Activated CD8-positive, alpha-beta T cell treated with anti-CD3 and anti-CD28 coated beads, Interleukin-2, amount 10 ng/mL, durations not matched to agents 7 days and 5 days (primary cell): ENCODE measurements around the gene SEC31A. TPM values are rescaled to one million over a fixed set of nuclear protein-coding genes. Genes with fewer than 3 reads are reported as not detected.

ENCODE experiments used
- ATAC-seq: fragments of 150-1000 bp; cut with Tn5 transposase; one replicate; pipeline ENCODE4 v1.10.0; 2021; ENCODE audit warnings: moderate library complexity
- CTCF ChIA-PET: fragments of 350-600 bp; sonication (Branson Sonifier 250); formaldehyde crosslinking; loops from one replicate; lab custom pipeline; 2021; ENCODE audit warnings: antibody characterized with exemption; lab: Charles Lee
- POLR2A ChIA-PET: fragments of 350-600 bp; sonication (Branson Sonifier 250); formaldehyde crosslinking; loops from one replicate; lab custom pipeline; 2021; ENCODE audit warnings: antibody characterized with exemption; lab: Charles Lee
- DNase-seq: peaks from one replicate; pipeline ENCODE4 v3.0.0-alpha.2; 2020
- H3K27ac Mint-ChIP-seq: one replicate; pipeline ENCODE4 v1.8.0; 2021; ENCODE audit warnings: mild to moderate bottlenecking, mixed read lengths
- H3K27me3 Mint-ChIP-seq: one replicate; pipeline ENCODE4 v1.8.0; 2021; ENCODE audit warnings: low read depth, mixed read lengths
- H3K36me3 Mint-ChIP-seq: one replicate; pipeline ENCODE4 v1.8.0; 2021; ENCODE audit warnings: low read depth, mixed read lengths
- H3K4me1 Mint-ChIP-seq: one replicate; pipeline ENCODE4 v1.8.0; 2021; ENCODE audit warnings: low read depth, mixed read lengths
- H3K4me3 Mint-ChIP-seq: one replicate; pipeline ENCODE4 v1.8.0; 2021; ENCODE audit warnings: mild to moderate bottlenecking, mixed read lengths
- H3K9me3 Mint-ChIP-seq: one replicate; pipeline ENCODE4 v1.8.0; 2022; ENCODE audit warnings: mixed read lengths; ENCODE audit not compliant: insufficient read depth
- total RNA-seq, 2 experiments: library from RNA; stranded (reverse); gene quantifications; one replicate each; pipeline ENCODE4 v1.2.3, GENCODE V29; 2021

Gene SEC31A
- total RNA-seq, 2 experiments from 2014 or later = 111 to 113 TPM

DNA sequence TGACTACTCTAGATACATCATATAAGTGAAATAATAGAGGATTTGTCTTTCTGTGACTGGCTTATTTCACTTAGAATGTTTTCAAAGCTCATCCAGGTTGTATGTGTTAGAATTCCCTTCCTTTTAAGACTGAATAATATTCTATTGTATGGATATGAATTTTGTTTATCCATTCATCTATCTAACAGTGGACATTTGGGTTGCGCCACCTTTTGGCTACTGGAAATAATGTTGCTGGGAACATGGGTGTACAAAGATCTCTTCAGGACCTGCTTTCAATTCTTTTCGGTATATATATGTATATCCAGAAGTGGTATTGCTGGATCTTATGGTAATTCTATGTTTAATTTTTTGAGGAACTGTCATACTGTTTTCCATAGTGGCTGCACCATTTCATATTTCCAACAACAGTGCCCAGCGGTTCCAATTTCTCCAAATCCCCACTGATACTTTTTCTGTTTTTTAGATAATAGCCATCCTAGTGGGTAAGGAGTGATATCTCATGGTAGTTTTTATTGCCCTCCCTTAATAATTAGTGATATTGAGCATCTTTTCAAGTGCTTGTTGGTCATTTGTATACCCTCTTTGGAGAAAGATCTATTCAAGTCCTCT, 88.9 kb downstream of the SEC31A start:
- DNase-seq = no peak
- Mint-ChIP-seq H3K36me3 (no peaks in the 10 kb centered on the region), H3K9me3 (no peaks in the 10 kb centered on the region), H3K27me3 (peaks cover 40% of the 10 kb centered on the region), H3K27ac (no peak overlapping the region), H3K4me1 (peaks cover 20% of the 10 kb centered on the region), H3K4me3 (no peak overlapping the region)
- no peak for ATAC-seq
- CTCF ChIA-PET = no interaction called here
- POLR2A ChIA-PET = no interaction called here

DNA sequence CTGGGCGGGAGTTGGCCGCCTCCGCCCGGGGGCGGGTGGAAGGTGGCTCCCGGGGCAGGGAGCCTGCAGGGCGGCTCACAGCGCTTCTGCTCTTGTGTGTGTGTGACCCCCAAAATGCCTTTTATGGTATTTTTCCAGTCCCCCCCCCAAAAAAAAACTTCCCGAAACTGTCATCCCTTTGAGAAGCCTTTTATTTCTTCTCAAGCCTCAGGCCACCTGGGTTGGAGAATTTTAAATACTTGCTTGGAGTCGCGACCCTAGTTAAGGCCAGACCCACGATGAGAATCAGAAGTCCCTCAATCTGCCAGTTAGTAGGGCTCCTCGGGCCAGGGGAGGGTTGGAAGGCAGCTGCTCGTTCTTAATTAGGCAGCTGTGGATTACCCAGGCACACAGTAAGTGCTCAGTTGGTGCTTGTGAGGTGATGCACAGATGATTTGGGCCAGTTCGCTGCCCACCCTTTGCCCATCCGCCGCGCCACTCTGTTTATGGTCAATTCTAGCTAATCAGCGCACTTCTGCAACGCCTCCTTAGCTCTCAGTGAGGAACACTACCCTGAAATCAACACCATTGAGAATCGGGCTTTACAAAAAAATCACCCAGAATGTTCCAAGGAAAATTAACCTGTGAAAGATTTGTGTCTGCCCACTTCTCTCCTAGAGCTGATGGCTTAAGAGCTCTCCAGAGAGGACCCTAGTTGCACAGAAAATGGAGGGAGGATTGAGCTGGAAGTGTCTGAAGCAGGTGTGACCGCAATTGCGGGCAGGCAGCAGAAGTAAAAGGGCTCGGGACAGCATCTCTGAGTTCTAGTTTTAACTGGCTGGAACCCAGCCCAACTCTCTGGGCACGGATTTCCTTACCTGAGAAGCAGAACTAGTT, 91.7 kb downstream of the SEC31A start:
- H3K4me3 Mint-ChIP-seq = peak overlapping the region; percentile 72
- ChIA-PET CTCF (interaction anchor here (0.8 to 1.7 kb wide), 7 partner anchors 10 to 485 kb away, joined by 3 to 5 read pairs (median 3); partner anchors contain the start of gene COQ2), POLR2A (no interaction called here)
- no peak overlapping the region for H3K27ac Mint-ChIP-seq
- H3K36me3 Mint-ChIP-seq = no peaks in the 10 kb centered on the region
- H3K27me3 Mint-ChIP-seq = peaks cover 49% of the 10 kb centered on the region
- DNase-seq (peak; percentile 34), ATAC-seq (peak; percentile 25)
- peaks cover 20% of the 10 kb centered on the region for H3K4me1 Mint-ChIP-seq
- no peaks in the 10 kb centered on the region for H3K9me3 Mint-ChIP-seq

DNA sequence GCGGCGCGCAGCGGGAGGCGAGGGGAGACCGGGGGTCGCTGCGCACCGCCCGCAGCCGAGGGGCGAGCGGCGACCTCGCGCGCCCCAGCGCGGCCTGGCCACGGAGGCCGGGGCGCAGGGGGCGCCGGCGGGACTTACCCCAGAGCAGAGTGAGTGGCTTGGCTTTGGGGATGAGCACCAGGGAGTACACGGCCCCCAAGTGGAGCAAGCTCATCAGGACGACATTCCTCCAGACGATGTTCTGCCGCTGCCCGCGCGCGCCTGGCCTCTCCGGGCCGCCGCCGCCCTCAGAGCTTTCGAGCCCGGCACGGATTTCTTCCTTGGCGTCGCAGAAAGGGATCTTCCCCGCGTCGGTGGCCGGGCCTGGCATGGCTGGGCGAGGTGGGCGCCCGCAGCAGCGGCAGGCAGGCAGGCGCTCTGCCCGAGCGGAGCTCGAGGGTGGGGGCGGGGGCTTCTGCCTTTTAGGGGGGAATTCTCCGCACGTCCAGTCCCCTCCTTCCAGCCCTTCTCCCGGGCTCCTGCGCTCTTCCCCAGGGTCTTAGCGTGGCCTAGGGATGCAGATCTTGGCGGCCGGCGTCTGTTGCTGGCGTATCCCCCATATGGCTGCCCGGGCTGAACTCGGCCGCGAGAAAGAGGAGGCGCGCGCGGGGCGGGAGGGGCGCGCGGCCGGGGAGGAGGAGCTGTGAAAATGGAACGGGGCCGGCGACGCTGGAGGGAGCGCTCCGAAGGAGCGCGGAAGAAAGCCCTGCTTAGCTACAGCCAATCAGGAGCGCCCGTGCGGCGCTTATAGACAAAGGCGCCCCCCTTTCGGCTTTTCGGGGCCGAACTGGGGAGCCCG, 92.6 kb downstream of the SEC31A start, which contains the start of gene SCD5:
Gene SCD5 (minus strand): TSS at position 629 of the 838 bp plus-strand sequence. CDS start 259 bp downstream, at position 370.
- Mint-ChIP-seq H3K36me3 (no peaks in the 10 kb centered on the region), H3K4me1 (peaks cover 20% of the 10 kb centered on the region), H3K9me3 (no peaks in the 10 kb centered on the region), H3K27ac (no peak within 1 kb of the TSS), H3K4me3 (peak within 1 kb of the TSS; percentile 80), H3K27me3 (peaks cover 53% of the 10 kb centered on the region)
- POLR2A ChIA-PET = interaction anchor here (0.6 kb wide), 1 partner anchor 478 kb away, joined by 4 read pairs; no protein-coding TSS in a partner anchor
- DNase-seq (peak; percentile 78), ATAC-seq (peak; percentile 96)
- CTCF ChIA-PET = interaction anchor here (0.8 to 1.3 kb wide), 5 partner anchors 9 to 485 kb away, joined by 3 to 5 read pairs (median 3); partner anchors contain the start of gene COQ2

DNA sequence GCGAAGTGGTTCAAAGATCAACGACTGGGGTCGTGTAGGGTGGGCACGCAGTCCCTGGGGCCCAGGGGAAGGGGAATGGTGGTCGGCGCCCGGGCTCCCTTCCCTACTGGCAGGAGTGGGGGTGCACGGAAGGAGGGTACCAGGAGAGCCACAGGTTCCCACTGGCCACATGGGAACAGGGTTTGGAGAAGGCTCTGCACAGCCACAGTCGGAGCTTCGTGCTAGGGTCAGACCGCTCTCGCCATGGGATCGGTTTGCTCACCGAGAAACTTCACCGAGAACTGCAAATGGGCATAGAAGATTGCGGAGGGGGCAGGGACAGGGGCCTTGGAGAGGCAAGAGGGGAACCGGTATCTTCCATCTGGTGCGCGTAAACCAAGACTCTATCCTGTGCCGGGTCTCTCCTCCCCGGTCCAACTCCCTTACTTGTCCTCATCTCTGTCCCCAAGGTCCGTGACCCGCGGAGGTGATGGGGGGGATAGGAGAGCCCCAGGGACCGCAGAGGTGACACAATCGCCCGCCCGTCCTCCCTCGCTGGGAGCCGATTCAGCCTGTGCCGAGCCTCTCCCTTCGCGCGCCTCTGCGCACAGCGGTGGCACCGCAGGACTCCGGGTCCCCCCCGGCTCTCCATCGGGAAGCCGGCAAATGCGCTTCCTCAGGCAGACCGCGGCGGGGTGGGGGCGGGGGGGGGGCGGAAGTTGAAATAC, 93.4 kb downstream of the SEC31A start:
- DNase-seq (no peak), ATAC-seq (no peak)
- no peaks in the 10 kb centered on the region for H3K36me3 Mint-ChIP-seq
- peaks cover 53% of the 10 kb centered on the region for H3K27me3 Mint-ChIP-seq
- no peak overlapping the region for H3K27ac Mint-ChIP-seq
- H3K9me3 Mint-ChIP-seq = no peaks in the 10 kb centered on the region
- peak overlapping the region; percentile 66 for H3K4me3 Mint-ChIP-seq
- ChIA-PET CTCF (interaction anchor here (1.2 to 1.3 kb wide), 2 partner anchors 9 to 57 kb away, joined by 3 to 5 read pairs; no protein-coding TSS in a partner anchor), POLR2A (interaction anchor here (0.6 kb wide), 1 partner anchor 478 kb away, joined by 4 read pairs; no protein-coding TSS in a partner anchor)
- H3K4me1 Mint-ChIP-seq = peaks cover 20% of the 10 kb centered on the region

DNA sequence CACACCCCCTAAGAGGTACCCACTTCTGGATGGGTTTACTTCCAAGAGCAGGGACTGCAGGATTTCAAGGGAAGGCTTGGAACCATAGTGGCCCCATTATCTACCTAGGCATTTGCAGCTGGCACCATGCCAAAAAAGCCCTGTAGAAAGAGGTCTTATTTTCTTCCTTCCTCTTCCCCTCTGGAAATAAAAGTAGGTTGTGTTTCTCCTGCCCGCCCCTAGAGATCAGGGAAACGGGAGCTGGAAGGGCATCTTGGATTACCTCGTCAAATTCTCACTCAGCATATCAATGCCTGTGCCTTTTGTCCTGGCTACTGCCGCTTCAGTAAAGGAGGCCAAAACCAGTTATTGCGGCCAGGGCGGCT, 93.9 kb downstream of the SEC31A start:
- H3K4me3 Mint-ChIP-seq = peak overlapping the region; percentile 66
- DNase-seq (no peak), ATAC-seq (no peak)
- H3K9me3 Mint-ChIP-seq = no peaks in the 10 kb centered on the region
- no peaks in the 10 kb centered on the region for H3K36me3 Mint-ChIP-seq
- peaks cover 20% of the 10 kb centered on the region for H3K4me1 Mint-ChIP-seq
- H3K27me3 Mint-ChIP-seq = peaks cover 50% of the 10 kb centered on the region
- ChIA-PET POLR2A (no interaction called here), CTCF (interaction anchor here (1.3 kb wide), 1 partner anchor 57 kb away, joined by 3 read pairs; no protein-coding TSS in a partner anchor)
- H3K27ac Mint-ChIP-seq = no peak overlapping the region

DNA sequence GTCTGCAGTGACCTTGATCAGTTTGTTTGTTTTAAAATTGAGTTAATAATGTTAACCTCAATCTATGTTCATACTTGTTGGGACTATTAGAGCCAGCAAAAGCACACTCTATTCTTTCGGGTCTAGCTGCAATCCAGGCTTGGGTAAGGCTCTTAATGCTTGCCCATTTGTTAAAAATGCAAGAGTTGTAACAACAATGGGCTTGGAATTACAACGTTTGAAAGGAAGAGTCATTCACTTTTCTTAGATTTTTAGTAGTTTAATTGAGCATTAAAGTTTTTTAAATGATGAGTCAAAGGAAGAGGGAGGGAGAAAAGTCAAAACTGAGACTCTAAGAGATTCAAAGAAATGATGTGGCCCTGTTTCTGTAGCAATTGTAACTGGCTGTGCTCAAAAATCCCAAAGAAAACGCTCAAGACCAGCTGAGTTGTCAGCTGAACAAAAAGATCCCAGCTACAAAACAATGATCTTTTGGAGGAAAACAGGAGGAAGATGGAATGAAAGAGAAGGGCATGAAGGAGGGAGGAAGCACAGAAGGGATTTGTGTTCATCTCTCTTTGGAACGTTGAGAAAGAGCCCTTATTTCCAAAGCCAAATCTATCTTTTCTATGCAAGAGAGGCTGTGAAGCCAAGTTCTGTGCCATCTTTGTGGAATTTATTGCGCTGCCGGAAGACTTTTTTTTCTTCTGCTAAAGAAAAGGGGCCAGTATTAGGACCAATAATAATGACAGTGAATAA, 97.9 kb downstream of the SEC31A start:
- no peak overlapping the region for H3K27ac Mint-ChIP-seq
- no peaks in the 10 kb centered on the region for H3K9me3 Mint-ChIP-seq

DNA sequence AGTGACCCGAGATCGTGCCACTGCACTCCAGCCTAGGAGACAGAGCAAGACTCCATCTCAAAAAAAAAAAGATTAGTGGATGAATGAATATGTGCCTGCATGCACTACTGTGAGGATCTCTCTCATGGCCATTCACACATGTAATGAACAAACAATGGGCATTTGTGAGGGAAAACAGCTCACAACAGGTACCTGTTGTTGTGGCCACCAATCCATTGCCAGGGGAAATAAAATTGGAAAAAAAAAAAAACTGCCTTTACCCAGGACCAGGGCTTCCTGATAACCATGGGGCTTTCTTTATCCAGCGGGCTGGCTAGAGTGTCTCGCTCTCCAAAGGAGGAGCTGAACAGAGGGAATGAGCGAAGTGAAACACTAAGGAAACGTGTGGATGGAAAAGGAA, 99.8 kb downstream of the SEC31A start:
- ChIA-PET CTCF (no interaction called here), POLR2A (no interaction called here)
- ATAC-seq (no peak), DNase-seq (no peak)
- Mint-ChIP-seq H3K27ac (no peak overlapping the region), H3K27me3 (peaks cover 14% of the 10 kb centered on the region), H3K4me1 (no peaks in the 10 kb centered on the region), H3K36me3 (no peaks in the 10 kb centered on the region), H3K4me3 (no peak overlapping the region), H3K9me3 (no peaks in the 10 kb centered on the region)

More for the DNA sequence above, 97.9 kb downstream of the SEC31A start:
- ATAC-seq (no peak), DNase-seq (no peak)
- H3K4me3 Mint-ChIP-seq = no peak overlapping the region
- peaks cover 7% of the 10 kb centered on the region for H3K4me1 Mint-ChIP-seq
- no peaks in the 10 kb centered on the region for H3K36me3 Mint-ChIP-seq
- peaks cover 24% of the 10 kb centered on the region for H3K27me3 Mint-ChIP-seq
- ChIA-PET POLR2A (no interaction called here), CTCF (no interaction called here)

DNA sequence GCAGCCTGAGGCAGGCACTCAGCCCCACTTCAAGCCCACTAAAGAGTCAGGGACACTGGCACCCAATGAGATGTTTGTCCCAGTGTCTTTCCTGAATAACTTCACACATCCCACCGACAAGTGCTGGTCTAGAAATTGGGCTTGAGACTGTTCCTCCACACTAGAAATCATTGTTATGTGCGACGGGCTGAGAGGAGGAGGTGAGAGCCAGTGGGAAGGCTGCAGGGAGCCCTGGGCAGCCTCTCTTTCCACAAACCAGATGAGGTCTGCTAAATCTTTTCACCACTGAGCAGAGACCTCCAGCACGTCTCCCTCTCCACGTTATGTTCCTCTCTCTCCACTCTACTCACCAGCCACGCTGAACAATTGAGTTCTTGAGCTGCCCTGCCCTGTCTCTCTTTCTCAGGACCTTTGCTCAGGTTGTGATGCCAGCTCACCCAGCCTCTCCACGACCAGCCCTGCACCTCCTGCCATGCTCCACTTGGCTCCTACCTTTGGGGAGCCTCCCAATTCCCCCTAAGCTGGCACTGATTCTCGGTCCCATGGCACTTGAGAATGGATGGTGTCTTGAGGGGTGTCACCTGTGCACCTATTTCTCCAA, 100.8 kb downstream of the SEC31A start:
- POLR2A ChIA-PET = no interaction called here
- H3K4me3 Mint-ChIP-seq = no peak overlapping the region
- DNase-seq (no peak), ATAC-seq (no peak)
- no peaks in the 10 kb centered on the region for H3K36me3 Mint-ChIP-seq
- H3K4me1 Mint-ChIP-seq = no peaks in the 10 kb centered on the region
- H3K27me3 Mint-ChIP-seq = peaks cover 18% of the 10 kb centered on the region
- CTCF ChIA-PET = no interaction called here
- no peaks in the 10 kb centered on the region for H3K9me3 Mint-ChIP-seq
- H3K27ac Mint-ChIP-seq = no peak overlapping the region

DNA sequence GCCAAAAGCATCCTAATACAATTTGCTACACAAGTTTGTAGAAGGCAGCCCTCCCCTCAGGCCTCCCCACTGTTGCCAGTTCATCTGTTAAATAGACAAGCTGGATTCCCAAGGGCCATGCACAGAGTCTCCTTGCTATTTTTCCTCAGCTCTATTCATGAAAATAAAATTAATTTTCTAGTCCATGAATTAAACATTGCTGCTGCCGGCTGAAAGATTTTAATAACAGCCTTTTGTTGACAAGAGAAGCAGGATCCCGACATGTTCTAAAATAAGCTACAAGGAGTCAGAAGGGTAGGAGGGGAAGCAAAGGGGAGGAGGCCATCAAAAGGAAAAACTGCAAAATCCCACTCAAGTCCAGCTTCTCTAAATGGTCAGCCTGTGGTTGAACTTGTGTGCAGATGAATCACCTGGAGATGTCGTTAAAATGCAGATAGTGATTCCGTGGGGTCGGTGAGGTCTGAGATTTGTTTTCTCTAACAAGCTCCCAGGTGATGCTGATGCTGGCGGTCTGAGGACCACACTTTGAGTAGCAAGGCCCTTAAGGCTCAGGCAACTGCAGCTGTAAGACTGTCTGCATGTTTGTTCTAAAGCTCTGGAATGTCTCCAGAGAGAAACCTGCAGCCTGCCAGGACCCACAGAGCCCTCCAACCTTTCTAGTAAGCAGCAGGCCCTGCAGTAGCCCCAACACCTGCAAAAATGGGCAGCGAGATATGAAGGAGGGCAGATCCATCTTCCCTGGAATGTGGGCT, 101.8 kb downstream of the SEC31A start:
- CTCF ChIA-PET = interaction anchor here (1.2 kb wide), 2 partner anchors 9 to 50 kb away, joined by 3 to 5 read pairs; partner anchors contain the start of gene SCD5
- DNase-seq (no peak), ATAC-seq (no peak)
- H3K36me3 Mint-ChIP-seq = no peaks in the 10 kb centered on the region
- H3K9me3 Mint-ChIP-seq = no peaks in the 10 kb centered on the region
- POLR2A ChIA-PET = no interaction called here
- no peak overlapping the region for H3K4me3 Mint-ChIP-seq
- peaks cover 19% of the 10 kb centered on the region for H3K27me3 Mint-ChIP-seq
- H3K4me1 Mint-ChIP-seq = no peaks in the 10 kb centered on the region
- no peak overlapping the region for H3K27ac Mint-ChIP-seq

DNA sequence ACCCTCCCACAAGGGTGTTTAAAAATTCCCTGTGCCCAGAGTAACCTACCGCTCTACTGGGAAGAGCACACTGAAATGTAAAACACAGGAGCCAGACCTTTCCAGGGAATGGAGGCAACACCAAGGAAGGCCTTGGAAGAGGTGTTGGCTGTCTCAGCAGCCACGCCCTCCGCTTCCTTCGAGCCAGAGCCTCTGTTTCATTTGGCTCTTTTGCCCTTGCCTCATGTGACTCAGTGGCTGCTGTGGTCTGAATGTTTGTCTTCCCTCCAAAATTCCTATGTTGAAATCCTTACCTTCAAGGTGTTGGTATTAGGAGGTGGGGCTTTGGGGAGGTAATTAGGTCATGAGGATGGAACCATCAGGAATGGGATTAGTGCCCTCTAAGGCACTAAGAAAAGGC, 103.6 kb downstream of the SEC31A start:
- POLR2A ChIA-PET = no interaction called here
- no peak overlapping the region for H3K4me3 Mint-ChIP-seq
- H3K27ac Mint-ChIP-seq = no peak overlapping the region
- H3K27me3 Mint-ChIP-seq = peaks cover 13% of the 10 kb centered on the region
- CTCF ChIA-PET = no interaction called here
- H3K4me1 Mint-ChIP-seq = no peaks in the 10 kb centered on the region
- H3K36me3 Mint-ChIP-seq = no peaks in the 10 kb centered on the region
- no peaks in the 10 kb centered on the region for H3K9me3 Mint-ChIP-seq
- no peak for DNase-seq
- no peak for ATAC-seq
